ENCODE results near the gene LIN9.
"Not testable (repeated sequence)": the region's sequence is repeated elsewhere in the genome, so short reads cannot be mapped to it uniquely, and the experiment has no call there.

Gene LIN9

GRCh38 chr1:226276077-226276682 is 32.8 kb downstream of the LIN9 start:
- no peak for DNase-seq (ENCODE audit: low read depth in 3 of 3)

- DNase-seq (ENCODE audit: low read depth in 3 of 3): no peak
Measured at GRCh38 chr1:226274138-226274537, 34.8 kb downstream of the LIN9 start.

- not testable (repeated sequence) for DNase-seq (ENCODE audit: low read depth in 3 of 3)
Measured at GRCh38 chr1:226272233-226272902, 36.6 kb downstream of the LIN9 start.

- DNase-seq (ENCODE audit: low read depth in 3 of 3): no peak
Measured at GRCh38 chr1:226268421-226269124, 40.4 kb downstream of the LIN9 start.

GRCh38 chr1:226261818-226262217 is 47.1 kb downstream of the LIN9 start:
- no peak for DNase-seq (ENCODE audit: low read depth in 3 of 3)

GRCh38 chr1:226255380-226255779 is 53.6 kb downstream of the LIN9 start:
- no peak for DNase-seq (ENCODE audit: low read depth in 3 of 3)

- DNase-seq (ENCODE audit: low read depth in 3 of 3): no peak
Measured at GRCh38 chr1:226253933-226254332, 55.0 kb downstream of the LIN9 start.

- not testable (repeated sequence) for DNase-seq (ENCODE audit: low read depth in 3 of 3)
Measured at GRCh38 chr1:226252841-226253240, 56.1 kb downstream of the LIN9 start.

- DNase-seq (ENCODE audit: low read depth in 3 of 3): no peak
Measured at GRCh38 chr1:226250511-226250910, 58.5 kb downstream of the LIN9 start.

- no peak for DNase-seq (ENCODE audit: low read depth in 3 of 3)
Measured at GRCh38 chr1:226248796-226249195, 60.2 kb downstream of the LIN9 start.

GRCh38 chr1:226248091-226248490 is 60.9 kb downstream of the LIN9 start:
- no peak for DNase-seq (ENCODE audit: low read depth in 3 of 3)

- DNase-seq (ENCODE audit: low read depth in 3 of 3): no peak
Measured at GRCh38 chr1:226239421-226239820, 69.5 kb downstream of the LIN9 start.

GRCh38 chr1:226236826-226237225 is 72.1 kb downstream of the LIN9 start:
- no peak for DNase-seq (ENCODE audit: low read depth in 3 of 3)

GRCh38 chr1:226233806-226234205 is 75.2 kb downstream of the LIN9 start:
- DNase-seq (ENCODE audit: low read depth in 3 of 3): no peak

GRCh38 chr1:226233293-226233692 is 75.7 kb downstream of the LIN9 start:
- DNase-seq (ENCODE audit: low read depth in 3 of 3): no peak

GRCh38 chr1:226226601-226227000 is 82.4 kb downstream of the LIN9 start:
- DNase-seq (ENCODE audit: low read depth in 3 of 3): no peak

- DNase-seq (ENCODE audit: low read depth in 3 of 3): peak in 1 of 3 donors; percentile 7
Measured at GRCh38 chr1:226223786-226224244, 85.1 kb downstream of the LIN9 start.

GRCh38 chr1:226223157-226223785 is 85.7 kb downstream of the LIN9 start, which contains the start of gene MIXL1:
MIXL1 (plus strand) TSS chr1:226223664; CDS start chr1:226223682, 18 bp downstream.
- DNase-seq (ENCODE audit: low read depth in 3 of 3): no peak

- DNase-seq (ENCODE audit: low read depth in 3 of 3): no peak
Measured at GRCh38 chr1:226222686-226223085, 86.3 kb downstream of the LIN9 start.

- no peak for DNase-seq (ENCODE audit: low read depth in 3 of 3)
Measured at GRCh38 chr1:226220473-226221189, 88.3 kb downstream of the LIN9 start.

- no peak for DNase-seq (ENCODE audit: low read depth in 3 of 3)
Measured at GRCh38 chr1:226217273-226217672, 91.7 kb downstream of the LIN9 start.

GRCh38 chr1:226216056-226216455 is 92.9 kb downstream of the LIN9 start:
- DNase-seq (ENCODE audit: low read depth in 3 of 3): no peak
